ENCODE measurements around the gene PAQR6.
A peak's percentile ranks its signal among the peaks of the same experiment; 100 is the strongest.
"Not testable (repeated sequence)": the region's sequence is repeated elsewhere in the genome, so short reads cannot be mapped to it uniquely, and the experiment has no call there.

The PAQR6 gene

GRCh38 chr1:156232201-156232894, 15.5 kb downstream of the PAQR6 start:
- no peak for DNase-seq (ENCODE audit: low spot score)

GRCh38 chr1:156230473-156230837, 17.4 kb downstream of the PAQR6 start:
- DNase-seq (ENCODE audit: low spot score) = no peak

GRCh38 chr1:156229809-156230472, 17.9 kb downstream of the PAQR6 start:
- DNase-seq (ENCODE audit: low spot score) = no peak

- DNase-seq (ENCODE audit: low spot score) = no peak
These were observed 19.4 kb downstream of the PAQR6 start for GRCh38 chr1:156228501-156228900.

GRCh38 chr1:156226782-156227181, 21.1 kb downstream of the PAQR6 start:
- DNase-seq (ENCODE audit: low spot score) = no peak

GRCh38 chr1:156226116-156226538, 21.7 kb downstream of the PAQR6 start:
- no peak for DNase-seq (ENCODE audit: low spot score)

- DNase-seq (ENCODE audit: low spot score) = no peak
These were observed 22.2 kb downstream of the PAQR6 start for GRCh38 chr1:156225677-156226014.

- no peak for DNase-seq (ENCODE audit: low spot score)
These were observed 25.7 kb downstream of the PAQR6 start for GRCh38 chr1:156221986-156222692.

GRCh38 chr1:156220226-156220625, 27.6 kb downstream of the PAQR6 start:
- no peak for DNase-seq (ENCODE audit: low spot score)

- peak; percentile 50 for DNase-seq (ENCODE audit: low spot score)
These were observed 30.0 kb downstream of the PAQR6 start for GRCh38 chr1:156217871-156218270.

- DNase-seq (ENCODE audit: low spot score) = not testable (repeated sequence)
These were observed 31.3 kb downstream of the PAQR6 start for GRCh38 chr1:156216361-156217086.

- DNase-seq (ENCODE audit: low spot score) = no peak
These were observed 33.7 kb downstream of the PAQR6 start for GRCh38 chr1:156214024-156214748.

GRCh38 chr1:156213644-156213966, 34.3 kb downstream of the PAQR6 start:
- DNase-seq (ENCODE audit: low spot score) = no peak

- peak; percentile 100 for DNase-seq (ENCODE audit: low spot score)
These were observed 34.8 kb downstream of the PAQR6 start, which contains the start of gene PMF1 for GRCh38 chr1:156212833-156213643. TSS of gene PMF1 (plus strand) at chr1:156213007. CDS start at chr1:156213016, 9 bp downstream.

- DNase-seq (ENCODE audit: low spot score) = no peak
These were observed 35.7 kb downstream of the PAQR6 start for GRCh38 chr1:156212130-156212529.

GRCh38 chr1:156211243-156211642, 36.6 kb downstream of the PAQR6 start:
- no peak for DNase-seq (ENCODE audit: low spot score)

- DNase-seq (ENCODE audit: low spot score) = no peak
These were observed 43.2 kb downstream of the PAQR6 start for GRCh38 chr1:156204686-156205085.

GRCh38 chr1:156203331-156203730, 44.5 kb downstream of the PAQR6 start:
- DNase-seq (ENCODE audit: low spot score) = peak; percentile 43

- DNase-seq (ENCODE audit: low spot score) = no peak
These were observed 47.8 kb downstream of the PAQR6 start for GRCh38 chr1:156200044-156200443.

GRCh38 chr1:156198831-156199349, 49.0 kb downstream of the PAQR6 start:
- DNase-seq (ENCODE audit: low spot score) = no peak

GRCh38 chr1:156196445-156196844, 51.4 kb downstream of the PAQR6 start:
- DNase-seq (ENCODE audit: low spot score) = no peak
